ENCODE data around the gene PNPLA7.

DNA sequence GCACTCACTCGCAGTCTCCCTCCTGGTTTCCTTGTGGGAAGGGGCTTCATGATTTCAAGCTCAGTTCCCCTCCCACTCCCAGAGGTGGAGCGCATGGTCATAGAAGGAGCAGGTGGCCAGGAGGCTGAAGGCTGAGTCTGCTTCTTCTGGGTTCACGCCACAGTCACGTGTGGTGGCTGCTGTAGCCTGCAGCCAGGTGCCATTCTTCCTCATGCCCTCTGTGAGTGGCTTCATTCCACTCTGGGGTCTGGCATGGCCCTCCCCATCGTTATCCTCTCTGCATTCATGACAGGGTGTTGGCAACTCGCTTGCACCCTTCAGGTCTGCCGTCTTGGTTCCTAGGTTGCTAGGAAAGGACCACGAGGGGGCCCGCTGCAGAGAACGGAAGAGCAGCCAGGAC, 5.0 kb upstream of the PNPLA7 start:
- TF ChIP-seq POLR2A (IDR thresholded peaks at IDR 0.05; ENCODE audit: low read depth, low read length) = no peak
- TF ChIP-seq, protein P1, sequence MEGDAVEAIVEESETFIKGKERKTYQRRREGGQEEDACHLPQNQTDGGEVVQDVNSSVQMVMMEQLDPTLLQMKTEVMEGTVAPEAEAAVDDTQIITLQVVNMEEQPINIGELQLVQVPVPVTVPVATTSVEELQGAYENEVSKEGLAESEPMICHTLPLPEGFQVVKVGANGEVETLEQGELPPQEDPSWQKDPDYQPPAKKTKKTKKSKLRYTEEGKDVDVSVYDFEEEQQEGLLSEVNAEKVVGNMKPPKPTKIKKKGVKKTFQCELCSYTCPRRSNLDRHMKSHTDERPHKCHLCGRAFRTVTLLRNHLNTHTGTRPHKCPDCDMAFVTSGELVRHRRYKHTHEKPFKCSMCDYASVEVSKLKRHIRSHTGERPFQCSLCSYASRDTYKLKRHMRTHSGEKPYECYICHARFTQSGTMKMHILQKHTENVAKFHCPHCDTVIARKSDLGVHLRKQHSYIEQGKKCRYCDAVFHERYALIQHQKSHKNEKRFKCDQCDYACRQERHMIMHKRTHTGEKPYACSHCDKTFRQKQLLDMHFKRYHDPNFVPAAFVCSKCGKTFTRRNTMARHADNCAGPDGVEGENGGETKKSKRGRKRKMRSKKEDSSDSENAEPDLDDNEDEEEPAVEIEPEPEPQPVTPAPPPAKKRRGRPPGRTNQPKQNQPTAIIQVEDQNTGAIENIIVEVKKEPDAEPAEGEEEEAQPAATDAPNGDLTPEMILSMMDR (conservative IDR thresholded peaks at IDR 0.05; ENCODE audit: low read depth, low read length) = no peak
- TF ChIP-seq SMC3 (IDR thresholded peaks at IDR 0.05; ENCODE audit: low read depth, low read length) = no peak
- TF ChIP-seq CEBPB (IDR thresholded peaks at IDR 0.05; ENCODE audit: low read depth, low read length) = no peak
- no peak for TF ChIP-seq RCOR1 (IDR thresholded peaks at IDR 0.05; ENCODE audit: insufficient replicate concordance, low read length)
- TF ChIP-seq RFX5 (IDR thresholded peaks at IDR 0.05; ENCODE audit: low read depth, low read length) = no peak
- TF ChIP-seq MXI1 (IDR thresholded peaks at IDR 0.05; ENCODE audit: borderline replicate concordance, low read depth, low read length) = no peak
- no peak for TF ChIP-seq FOS (IDR thresholded peaks at IDR 0.05; ENCODE audit: low read depth, low read length)
- no peak for TF ChIP-seq MAFK (IDR thresholded peaks at IDR 0.05; ENCODE audit: low read depth, low read length)
- TF ChIP-seq, protein P2, sequence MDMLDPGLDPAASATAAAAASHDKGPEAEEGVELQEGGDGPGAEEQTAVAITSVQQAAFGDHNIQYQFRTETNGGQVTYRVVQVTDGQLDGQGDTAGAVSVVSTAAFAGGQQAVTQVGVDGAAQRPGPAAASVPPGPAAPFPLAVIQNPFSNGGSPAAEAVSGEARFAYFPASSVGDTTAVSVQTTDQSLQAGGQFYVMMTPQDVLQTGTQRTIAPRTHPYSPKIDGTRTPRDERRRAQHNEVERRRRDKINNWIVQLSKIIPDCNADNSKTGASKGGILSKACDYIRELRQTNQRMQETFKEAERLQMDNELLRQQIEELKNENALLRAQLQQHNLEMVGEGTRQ (IDR thresholded peaks at IDR 0.05; ENCODE audit: low read depth, low read length) = no peak
- no peak for TF ChIP-seq BHLHE40 (IDR thresholded peaks at IDR 0.05; ENCODE audit: low read depth, low read length)
- TF ChIP-seq, protein P3, sequence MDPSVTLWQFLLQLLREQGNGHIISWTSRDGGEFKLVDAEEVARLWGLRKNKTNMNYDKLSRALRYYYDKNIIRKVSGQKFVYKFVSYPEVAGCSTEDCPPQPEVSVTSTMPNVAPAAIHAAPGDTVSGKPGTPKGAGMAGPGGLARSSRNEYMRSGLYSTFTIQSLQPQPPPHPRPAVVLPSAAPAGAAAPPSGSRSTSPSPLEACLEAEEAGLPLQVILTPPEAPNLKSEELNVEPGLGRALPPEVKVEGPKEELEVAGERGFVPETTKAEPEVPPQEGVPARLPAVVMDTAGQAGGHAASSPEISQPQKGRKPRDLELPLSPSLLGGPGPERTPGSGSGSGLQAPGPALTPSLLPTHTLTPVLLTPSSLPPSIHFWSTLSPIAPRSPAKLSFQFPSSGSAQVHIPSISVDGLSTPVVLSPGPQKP (IDR thresholded peaks at IDR 0.05; ENCODE audit: borderline replicate concordance, low read depth, low read length) = no peak

Data from IMR-90 (cell line).